Activated CD4-positive, alpha-beta T cell treated with anti-CD3 and anti-CD28 coated beads, Interleukin-2, Interleukin-6, amounts not matched to agents 100 ng/mL and 50 ng/mL, durations not matched to agents 16 hours and 8 hours (primary cell): Measurements from ENCODE around the gene LILRB3.
"Not testable (repeated sequence)": the region's sequence is repeated elsewhere in the genome, so short reads cannot be mapped to it uniquely, and the experiment has no call there.

ENCODE experiments used
- DNase-seq: peaks from one replicate; pipeline ENCODE4 v3.0.0-alpha.2; 2020

Gene LILRB3

DNA sequence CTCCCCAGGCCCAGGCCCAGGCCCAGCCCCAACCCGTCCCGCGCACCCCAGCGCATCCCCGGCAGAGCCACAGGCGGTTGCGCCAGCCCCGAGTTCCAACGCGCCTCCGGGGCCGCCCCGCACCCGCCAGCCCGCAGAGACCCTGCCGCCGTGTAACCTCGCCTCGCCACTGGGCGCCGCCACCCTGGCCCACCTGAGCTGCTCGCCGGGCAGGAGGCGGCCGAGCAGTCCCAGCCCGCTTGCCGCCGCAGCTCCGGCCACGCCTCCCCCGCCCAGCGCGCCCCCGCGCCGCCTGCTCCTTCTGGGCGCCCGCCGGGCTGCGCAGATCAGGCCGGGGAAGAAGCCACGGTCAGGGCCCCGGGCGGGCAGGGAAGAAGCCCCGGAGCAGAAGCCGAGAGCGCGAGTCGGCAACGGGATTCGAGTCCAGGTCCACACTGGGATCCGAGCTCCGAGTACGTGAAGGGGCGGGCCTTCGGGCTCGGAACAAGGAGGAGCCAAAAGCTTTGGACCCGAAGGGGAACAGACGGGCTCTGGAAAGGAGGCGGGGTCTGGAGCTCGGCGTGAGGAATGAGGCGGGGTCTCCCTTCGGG, 33.6 kb downstream of the LILRB3 start, which contains the start of gene MBOAT7:
Gene MBOAT7 (minus strand): TSS at position 436 of the 590 bp plus-strand sequence. CDS start 1,072 bp downstream, outside the sequence.
- DNase-seq, result no peak

DNA sequence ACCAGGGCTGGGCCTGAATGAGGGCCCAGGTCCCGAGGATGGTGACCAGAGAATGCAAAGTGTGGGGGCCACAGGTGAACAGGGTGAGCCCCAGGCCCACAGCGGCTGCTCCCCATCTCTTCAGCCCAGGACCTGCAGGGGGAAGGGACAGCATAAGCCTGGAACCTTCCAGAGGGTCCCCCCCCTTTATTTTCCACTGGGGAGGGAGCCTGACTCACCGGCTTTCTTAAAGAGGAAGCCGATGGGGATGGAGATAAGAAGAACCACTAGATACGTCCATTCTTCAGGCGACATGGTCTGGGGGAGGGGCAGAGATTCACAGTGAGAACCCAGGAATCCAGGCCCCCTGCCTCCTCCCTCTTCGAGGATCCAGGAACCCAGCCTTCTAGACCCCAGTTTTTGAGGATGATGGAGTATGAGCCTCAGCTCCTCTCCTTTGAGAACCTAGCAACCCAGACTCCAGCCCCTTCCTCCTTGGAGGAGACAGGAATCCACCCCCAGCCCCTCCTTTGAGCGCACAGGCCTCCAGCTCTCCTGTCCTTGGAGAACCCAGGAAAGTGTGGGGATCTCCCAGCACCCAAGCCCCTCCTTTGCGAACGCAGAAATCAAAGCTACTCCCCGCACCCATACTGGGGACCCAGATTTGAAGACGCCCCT, 34.5 kb downstream of the LILRB3 start:
- DNase-seq, result peak; percentile 72

DNA sequence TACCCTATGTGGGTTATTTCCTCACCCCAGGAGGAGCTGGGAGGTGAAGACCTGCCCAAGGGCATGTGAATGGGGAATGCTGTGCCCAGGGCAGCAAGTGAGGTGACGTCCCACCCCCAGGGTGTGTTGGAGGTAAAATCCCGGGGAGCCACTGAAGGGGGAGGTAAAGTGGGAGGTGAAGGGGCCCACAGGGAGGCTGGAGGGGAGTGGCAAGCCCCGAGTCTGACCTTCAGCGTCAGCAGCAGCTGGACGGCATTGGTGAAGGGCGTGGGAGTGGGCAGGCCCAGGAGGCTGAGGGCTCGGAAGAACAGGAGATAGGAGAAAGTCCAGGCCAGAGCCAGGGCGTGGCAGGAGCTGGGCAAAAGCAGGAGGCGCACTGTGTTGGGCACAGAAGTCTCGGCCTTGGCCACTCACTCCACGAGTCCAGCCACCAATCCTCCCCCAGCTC, 35.8 kb downstream of the LILRB3 start:
- DNase-seq, result no peak

DNA sequence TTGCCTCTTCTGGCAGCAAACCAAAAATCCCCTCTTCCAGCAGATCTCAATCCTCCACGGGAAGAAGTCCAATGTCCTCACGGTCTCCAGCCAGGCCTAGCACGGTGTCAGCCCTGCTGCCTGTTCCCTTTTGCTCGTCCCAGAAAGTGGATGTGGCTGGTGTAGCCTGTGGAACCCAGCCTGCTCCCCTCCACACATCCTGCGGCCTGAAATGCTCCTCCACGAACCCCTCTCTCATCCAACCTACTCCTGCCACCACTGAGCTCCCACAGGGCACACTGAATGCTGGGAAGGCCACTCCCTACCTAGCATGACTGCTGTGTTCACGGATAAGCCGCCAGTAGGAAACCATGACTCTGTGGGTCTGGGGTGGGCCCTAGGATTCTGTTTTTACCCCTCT, 36.5 kb downstream of the LILRB3 start:
- no peak for DNase-seq

DNA sequence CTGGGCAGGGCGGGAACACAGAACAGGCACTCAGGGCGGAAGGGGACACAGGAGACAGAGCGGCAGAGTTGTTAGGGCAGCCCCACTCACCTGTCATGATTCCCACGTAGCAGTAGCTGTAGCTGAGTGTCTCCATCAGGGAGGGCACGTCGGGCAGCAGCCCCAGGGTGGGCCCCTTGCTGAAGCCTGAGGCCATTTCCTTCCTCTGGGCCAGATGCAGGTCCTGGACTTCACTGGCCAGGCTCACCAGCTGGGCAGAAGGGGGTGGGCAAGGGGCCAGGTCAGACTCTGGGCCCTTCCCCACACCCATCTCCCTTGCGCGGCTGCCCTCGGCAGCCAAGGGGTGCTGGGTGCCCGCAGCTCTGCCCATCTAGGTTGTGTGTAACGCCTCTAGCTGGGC, 39.4 kb downstream of the LILRB3 start:
- no peak for DNase-seq

DNA sequence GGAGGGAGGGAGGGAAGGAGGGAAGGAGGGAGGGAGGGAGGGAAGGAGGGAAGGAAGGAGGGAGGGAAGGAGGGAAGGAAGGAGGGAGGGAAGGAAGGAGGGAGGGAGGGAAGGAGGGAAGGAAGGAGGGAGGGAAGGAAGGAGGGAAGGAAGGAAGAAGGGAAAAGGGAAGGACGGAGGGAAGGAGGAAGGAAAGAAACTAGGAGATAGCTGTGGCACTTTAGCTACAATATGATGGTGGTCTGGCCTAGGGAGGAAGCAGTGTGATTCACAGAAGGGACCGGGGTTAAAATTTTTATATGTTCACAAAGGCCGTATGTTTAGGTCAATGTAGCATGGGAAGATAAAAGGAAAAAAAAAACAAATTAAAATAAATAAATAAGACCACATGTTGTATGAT, 40.9 kb downstream of the LILRB3 start:
- DNase-seq, result not testable (repeated sequence)

DNA sequence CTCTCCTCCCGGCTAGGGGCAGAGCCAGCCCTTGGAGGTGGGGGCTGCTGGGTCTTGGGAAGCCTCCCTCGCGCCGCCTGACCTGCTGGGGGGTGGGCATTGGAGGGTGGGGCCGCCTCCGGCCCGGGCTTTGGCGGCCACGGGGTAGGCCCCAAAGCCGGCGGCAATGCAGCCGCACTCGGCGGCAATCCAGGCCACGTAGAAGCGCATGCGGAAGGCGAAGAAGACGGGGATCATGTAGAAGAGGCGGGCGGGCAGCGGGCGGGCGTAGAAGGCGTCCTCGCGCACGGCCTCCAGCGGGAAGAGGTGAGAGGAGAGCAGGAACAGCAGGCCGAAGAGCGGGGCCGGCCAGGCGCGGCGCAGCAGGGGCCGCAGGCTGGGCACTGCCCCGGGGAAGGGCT, 42.1 kb downstream of the LILRB3 start:
- no peak for DNase-seq

DNA sequence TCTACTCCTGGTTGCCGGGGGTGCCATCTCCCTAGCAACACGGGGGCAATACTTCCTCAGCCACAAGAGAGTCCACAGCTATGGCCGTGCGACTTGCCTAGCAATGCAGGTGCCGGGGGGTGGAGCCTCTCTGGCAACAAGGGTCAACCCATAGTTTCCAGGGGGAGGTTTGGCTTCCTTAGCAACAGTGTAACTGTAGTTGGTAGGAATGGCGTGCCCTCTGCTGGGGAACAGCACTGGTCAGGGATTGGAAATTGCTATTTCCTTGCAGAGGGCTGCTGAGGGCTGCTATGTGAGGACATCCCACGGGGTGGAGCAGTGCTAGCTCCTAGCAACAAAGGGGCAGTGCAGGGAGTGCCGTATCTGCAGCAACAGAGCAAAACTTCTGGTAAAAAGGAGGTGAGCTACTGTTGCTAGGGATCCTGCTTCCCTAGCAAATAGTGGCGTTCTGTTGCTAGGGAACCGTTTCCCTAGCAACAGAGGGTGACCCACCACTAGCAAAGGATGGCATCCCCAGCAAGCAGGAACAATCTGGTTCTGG, 42.8 kb downstream of the LILRB3 start:
- no peak for DNase-seq

DNA sequence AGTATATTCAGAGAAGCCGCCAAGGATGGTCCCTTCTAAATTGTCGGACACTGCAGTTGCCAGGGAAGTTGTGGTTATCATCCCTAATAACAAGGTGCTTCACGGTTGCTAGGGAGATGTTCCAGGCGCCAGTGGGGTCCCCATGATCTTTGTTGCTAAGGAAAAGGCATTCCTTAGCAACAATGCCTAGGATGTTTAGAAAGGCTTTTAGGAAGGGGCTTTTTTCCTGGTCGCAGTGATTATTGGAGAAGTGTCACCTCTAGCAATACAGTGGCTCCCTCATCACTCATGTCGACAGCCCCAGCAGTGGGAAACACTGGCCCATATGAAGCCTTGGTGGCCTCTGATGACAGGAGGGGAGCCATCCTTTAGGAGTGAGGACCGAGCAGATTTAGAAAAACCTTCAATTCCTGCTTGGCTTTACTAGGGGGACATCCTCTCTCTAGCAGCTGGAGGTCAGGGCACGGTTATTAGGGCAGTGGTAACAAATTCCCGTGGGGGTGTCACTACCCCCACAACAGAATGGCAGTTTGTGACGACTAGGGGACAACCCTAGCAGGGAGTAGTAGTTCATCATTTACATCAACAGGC, 43.5 kb downstream of the LILRB3 start:
- no peak for DNase-seq

DNA sequence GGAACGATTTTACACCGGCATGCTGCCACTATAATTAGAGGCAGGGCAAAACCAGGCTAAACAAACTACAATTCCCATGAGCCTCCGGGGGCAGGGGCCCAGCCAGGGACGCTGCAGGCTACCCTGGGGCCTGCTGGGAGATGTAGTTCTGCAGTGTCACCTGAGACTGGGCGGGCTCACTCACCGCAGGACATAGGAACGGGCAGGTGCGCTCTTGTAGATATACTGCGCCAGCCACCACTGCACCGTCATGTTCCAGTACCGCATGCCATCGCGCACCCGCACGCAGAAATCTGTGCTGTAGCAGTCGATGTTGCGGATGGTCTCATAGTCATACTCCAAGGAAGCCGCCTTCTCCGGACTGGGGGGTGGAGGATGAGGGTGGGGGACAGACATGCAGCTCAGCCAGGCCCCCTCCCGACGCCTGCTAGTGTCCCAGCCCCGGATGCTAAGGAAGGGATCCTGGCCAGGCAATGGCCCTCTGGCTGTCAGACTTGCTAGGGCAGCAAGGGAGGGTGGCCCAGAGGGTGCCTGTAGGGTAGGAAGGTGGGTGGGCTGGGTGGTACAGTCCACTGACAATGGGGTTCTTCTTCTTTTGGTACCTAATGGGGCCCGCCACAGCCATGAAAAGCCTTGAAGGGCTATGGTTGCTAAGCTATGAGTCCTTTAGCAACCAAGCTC, 44.1 kb downstream of the LILRB3 start:
- DNase-seq, result peak; percentile 50

DNA sequence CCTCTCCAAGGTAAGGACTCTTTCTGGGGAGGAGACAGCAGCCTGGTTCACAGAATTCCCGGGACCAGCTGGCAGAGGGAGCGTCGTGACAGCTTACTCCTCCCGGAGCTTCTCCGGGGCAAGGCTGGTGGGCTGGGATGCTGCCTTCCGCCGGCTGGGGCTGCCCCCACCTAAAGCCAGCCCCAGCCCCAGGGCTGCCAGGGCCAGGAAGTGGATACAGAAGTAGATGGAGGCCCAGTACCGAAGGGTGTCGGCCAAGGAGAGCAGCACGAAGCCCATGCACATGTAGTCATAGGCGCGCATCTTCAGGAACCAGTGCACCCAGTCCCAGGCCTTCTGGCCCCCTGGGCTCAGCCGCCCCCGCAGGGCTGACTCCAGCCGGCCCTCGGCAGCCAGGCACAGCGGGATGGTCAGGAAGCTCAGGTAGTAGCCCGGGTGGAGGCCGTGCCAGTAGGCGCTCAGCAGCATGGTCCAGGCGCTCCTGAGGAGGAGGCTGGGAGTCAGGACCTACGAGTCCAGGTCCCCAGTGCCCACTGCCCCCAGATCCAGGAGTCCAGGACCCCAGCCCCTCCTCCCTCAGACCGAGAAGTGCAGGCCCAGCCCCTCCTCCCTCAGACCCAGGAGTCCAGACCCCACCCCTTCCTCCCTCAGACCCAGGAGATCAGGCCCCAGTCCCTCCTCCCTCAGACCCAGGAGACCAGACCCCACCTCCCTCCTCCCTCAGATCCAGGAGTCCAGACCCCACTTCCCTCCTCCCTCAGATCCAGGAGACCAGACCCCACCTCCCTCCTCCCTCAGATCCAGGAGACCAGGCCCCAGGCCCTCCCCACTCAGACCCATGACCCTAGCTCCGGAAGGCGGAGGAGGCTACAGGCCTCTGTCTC, 48.6 kb downstream of the LILRB3 start:
- DNase-seq, result no peak

DNA sequence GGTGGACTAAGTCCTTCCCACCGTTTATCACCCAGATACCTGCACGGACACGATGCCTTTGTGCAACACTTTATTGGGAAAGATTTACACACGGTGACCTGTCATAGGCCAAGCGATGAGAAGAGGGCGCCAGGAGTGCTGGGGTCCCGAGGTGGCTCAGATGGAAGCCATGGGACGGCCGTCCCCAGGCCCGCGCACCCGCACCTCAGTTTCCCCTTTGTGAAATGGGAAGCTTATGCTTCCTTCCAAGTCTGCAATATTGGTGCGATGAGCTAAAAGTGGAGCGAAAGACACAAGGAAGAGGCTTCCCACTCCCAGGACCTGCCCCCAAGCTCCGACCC, 49.5 kb downstream of the LILRB3 start:
- DNase-seq, result no peak

DNA sequence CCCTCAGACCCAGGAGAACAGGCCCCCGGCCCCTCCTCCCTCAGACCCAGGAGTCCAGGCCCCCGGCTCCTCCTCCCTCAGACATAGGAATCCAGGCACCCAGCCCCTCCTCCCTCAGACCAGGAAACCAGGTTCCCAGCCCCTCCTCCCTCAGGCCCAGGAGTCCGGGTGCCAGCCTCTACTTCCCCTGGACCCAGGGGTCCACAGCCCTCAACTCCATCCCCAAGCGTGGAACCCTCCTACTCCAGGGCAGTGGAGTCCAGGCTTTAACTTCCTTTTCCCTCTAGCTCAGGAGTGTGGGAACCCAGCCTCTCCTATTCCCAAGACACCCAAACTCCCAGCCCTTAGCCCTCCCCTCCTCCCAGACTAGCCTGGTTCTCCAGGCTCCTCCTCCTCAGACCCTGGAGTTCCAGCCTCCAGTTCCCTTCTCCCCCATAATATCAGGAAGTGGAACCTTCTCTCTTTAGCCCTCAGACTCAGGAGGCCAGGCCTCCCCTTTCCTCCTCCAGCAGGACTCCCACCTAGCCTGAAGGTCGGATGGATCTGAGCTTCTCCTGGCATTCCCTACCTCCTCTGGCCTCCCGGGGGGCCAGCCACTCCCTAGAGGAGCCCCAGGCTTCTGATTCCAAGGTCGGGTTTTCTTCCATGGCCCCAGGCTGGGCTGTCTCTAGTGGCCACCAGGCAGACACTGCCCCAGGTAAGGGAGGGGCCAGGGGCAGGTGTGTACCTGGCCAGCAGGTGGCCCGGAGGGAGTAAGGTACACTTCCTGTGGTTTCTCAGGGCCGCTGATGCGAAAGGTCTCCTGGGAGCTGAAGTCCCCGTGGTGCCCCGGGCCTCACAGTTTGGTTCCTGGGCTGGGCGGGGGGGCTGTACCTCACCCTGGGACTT, 50.1 kb downstream of the LILRB3 start, which contains the start of gene TMC4:
Gene TMC4 (minus strand): TSS at position 690 of the 888 bp plus-strand sequence. CDS start 43 bp downstream, at position 647.
- DNase-seq, result no peak

DNA sequence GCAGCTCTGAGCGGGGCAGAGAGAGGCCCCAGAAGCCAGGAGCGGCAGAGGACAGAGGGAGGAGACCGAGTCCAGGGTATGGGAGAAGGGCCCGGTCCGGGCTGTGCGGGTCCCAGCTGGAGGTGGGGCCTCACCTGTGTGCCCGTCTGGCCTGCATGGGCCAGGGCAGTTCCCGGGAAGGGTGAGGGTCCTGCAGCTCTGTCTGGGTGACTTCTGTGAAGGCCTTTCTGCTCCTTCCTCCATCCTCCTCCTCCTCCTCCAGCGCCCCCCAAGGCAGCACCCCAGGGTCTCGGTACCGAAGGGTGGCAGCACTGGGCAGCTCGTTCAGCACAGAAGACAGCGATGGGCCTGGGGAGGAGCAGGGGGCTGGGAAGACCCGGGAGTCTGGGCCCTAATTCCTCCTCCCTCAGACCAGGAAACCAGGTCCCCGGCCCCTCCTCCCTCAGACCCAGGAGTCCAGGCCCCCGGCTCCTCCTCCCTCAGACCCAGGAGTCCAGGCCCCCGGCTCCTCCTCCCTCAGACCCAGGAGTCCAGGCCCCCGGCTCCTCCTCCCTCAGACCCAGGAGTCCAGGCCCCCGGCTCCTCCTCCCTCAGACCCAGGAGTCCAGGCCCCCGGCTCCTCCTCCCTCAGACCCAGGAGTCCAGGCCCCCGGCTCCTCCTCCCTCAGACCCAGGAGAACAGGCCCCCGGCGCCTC, 50.9 kb downstream of the LILRB3 start:
- DNase-seq, result not testable (repeated sequence)

DNA sequence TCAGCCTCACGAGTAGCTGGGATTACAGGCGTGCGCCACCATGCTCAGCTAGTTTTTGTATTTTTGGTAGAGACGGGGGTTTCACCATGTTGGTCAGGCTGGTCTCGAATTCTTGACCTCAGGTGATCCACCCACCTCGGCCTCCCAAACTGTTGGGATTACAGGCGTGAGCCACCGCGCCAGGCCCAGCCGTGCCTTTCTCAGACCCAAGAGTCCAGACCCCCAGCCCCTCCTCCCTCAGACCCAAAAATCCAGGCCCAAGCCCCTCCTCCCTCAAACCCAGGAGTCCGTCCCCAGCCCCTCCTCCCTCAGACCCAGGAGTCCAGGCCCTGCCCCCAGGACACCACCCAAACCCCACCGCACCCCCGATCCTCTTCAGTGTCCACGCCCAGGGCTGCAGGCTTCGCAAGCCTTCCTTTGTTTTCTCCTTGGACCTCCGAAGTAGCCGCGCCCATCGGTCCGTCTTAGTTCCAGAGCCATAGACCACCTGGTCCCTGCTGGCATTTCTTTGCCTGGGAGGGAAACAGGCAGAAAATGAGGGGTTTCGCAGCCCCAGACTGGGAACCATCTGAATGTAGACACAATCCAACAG, 53.6 kb downstream of the LILRB3 start:
- DNase-seq, result no peak

DNA sequence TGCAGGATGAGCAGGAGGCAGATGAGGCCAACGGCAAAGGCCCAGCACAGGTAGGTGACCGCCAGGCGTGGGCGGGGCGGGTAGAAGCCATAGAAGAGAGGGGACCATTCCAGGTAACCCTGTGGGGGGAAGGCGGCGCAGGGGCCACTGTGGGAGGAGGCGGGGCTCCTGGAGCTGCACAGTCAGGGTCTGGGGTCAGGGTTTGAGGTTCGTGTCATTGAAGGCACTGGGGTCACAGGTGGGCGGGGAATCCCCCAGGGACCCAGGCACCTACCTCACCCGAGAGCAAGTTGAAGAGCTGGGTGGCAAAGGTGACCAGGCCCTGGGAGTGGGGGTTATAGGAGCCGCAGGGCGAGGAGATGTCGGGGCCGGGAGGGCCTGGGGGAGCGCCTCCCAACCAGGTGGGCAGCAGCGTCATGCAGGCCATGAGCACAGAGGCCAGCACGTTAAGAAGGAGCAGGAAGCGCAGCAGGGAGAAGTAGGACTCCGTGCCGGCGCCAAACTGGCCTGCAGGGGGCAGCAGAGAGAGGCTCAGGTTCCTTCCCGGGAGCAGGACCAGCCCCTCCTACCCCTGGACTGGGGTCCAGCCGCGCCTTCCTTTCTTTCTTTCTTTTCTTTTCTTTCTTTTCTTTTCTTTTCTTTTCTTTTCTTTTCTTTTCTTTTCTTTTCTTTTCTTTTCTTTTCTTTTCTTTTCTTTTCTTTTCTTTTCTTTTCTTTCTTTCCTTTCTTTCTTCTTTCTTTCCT, 54.5 kb downstream of the LILRB3 start:
- peak; percentile 92 for DNase-seq
